Stimulated activated CD8-positive, alpha-beta memory T cell treated with anti-CD3 and anti-CD28 coated beads, Interleukin-7, amount 100 ng/mL, for 48 hours (primary cell): ENCODE results near the gene CHN2.
"Not testable (repeated sequence)": the region's sequence is repeated elsewhere in the genome, so short reads cannot be mapped to it uniquely, and the experiment has no call there.

Experiments
- DNase-seq, 2 donors: peaks; one replicate each; pipeline ENCODE4 v3.0.0-alpha.2; 2020; ENCODE audit warnings: low read depth in 1 of 2; ENCODE audit errors: extremely low read depth in 1 of 2

CHN2 gene

DNA sequence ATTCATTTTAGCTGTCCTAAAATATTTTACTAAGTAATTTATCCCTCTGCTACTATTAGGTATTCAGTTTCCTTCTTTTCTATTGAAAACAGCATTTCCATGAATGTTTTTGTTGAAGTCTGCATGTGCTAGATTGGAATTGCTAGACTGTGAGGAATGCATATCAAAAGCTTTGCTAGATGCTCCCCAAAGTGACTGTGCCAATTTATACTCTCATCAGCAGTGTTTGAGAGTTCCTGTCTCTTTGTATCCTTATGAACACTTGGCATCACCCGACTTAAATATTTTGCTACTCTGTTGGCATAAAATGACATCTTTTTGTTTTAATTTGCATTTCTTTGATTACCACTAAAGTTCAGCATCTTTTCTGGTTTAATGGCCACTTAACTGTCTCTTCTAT is 324.0 kb downstream of the CHN2 start:
- no peak for DNase-seq

GRCh38 chr7:29523728-29524127 is 329.2 kb downstream of the CHN2 start:
- no peak for DNase-seq

- no peak for DNase-seq
Observed at GRCh38 chr7:29527505-29528108, 333.0 kb downstream of the CHN2 start.

GRCh38 chr7:29528526-29528925 is 334.0 kb downstream of the CHN2 start:
- not testable (repeated sequence) for DNase-seq
